Mucosa of rectum (tissue), 2 donors: ENCODE results near the gene ZNF93.
"Not testable (repeated sequence)": the region's sequence is repeated elsewhere in the genome, so short reads cannot be mapped to it uniquely, and the experiment has no call there.

Experiments
- H3K27ac ChIP-seq, 2 donors: one replicate each; pipeline ENCODE4 v1.7.0; 2013; ENCODE audit warnings: inconsistent platforms in 2 of 2, low read depth in 2 of 2, low read length in 2 of 2
- H3K27me3 ChIP-seq, 2 donors: one replicate each; pipeline ENCODE4 v1.7.0; 2013; ENCODE audit warnings: low read length in 2 of 2; ENCODE audit not compliant: control insufficient read depth in 2 of 2, insufficient read depth in 2 of 2
- H3K36me3 ChIP-seq, 2 donors: one replicate each; pipeline ENCODE4 v1.7.0; 2013; ENCODE audit warnings: low read length in 2 of 2; ENCODE audit not compliant: control insufficient read depth in 2 of 2, insufficient read depth in 2 of 2
- H3K4me1 ChIP-seq, 2 donors: one replicate each; pipeline ENCODE4 v1.7.0; 2013; ENCODE audit warnings: low read length in 2 of 2, mild to moderate bottlenecking in 1 of 2; ENCODE audit not compliant: control insufficient read depth in 2 of 2, insufficient read depth in 2 of 2
- H3K4me3 ChIP-seq, 2 donors: one replicate each; pipeline ENCODE4 v1.7.0; 2013; ENCODE audit warnings: low read length in 2 of 2
- H3K9ac ChIP-seq, 2 donors: one replicate each; pipeline ENCODE4 v1.7.0; 2013; ENCODE audit warnings: low read length in 2 of 2, low read depth in 1 of 2, mild to moderate bottlenecking in 1 of 2
- H3K9me3 ChIP-seq, 2 donors: one replicate each; pipeline ENCODE4 v1.7.0; 2013; ENCODE audit warnings: low read length in 2 of 2; ENCODE audit not compliant: control insufficient read depth in 2 of 2
- donor health status: healthy.
- donor health status: Normal muscosa, but diverticular disease.

ZNF93 gene

GRCh38 chr19:19959151-19959799 is 58.5 kb downstream of the ZNF93 start:
- H3K4me3 ChIP-seq, H3K9ac ChIP-seq, H3K4me1 ChIP-seq, H3K27ac ChIP-seq, H3K27me3 ChIP-seq, H3K9me3 ChIP-seq, H3K36me3 ChIP-seq: not testable (repeated sequence)

- no peak overlapping the region for H3K9ac ChIP-seq
- H3K4me1 ChIP-seq, result no peaks in the 10 kb centered on the region
- H3K36me3 ChIP-seq, result no peaks in the 10 kb centered on the region
- H3K27me3 ChIP-seq, result no peaks in the 10 kb centered on the region
- no peak overlapping the region for H3K4me3 ChIP-seq
- peaks cover 3 to 8% of the 10 kb centered on the region in 2 donors for H3K9me3 ChIP-seq
- no peak overlapping the region for H3K27ac ChIP-seq
Observed at GRCh38 chr19:19964416-19964815, 63.7 kb downstream of the ZNF93 start.

GRCh38 chr19:19966126-19966525 is 65.4 kb downstream of the ZNF93 start:
- H3K27ac ChIP-seq, result not testable (repeated sequence)
- peaks cover 3 to 11% of the 10 kb centered on the region in 2 donors for H3K9me3 ChIP-seq

GRCh38 chr19:19966862-19967261 is 66.1 kb downstream of the ZNF93 start:
- Histone ChIP-seq H3K9me3 (peaks cover 3 to 11% of the 10 kb centered on the region in 2 donors), H3K4me3 (no peak overlapping the region)

More at GRCh38 chr19:19966126-19966525, 65.4 kb downstream of the ZNF93 start:
- not testable (repeated sequence) for H3K27me3 ChIP-seq, H3K9ac ChIP-seq, H3K4me1 ChIP-seq, H3K36me3 ChIP-seq, H3K4me3 ChIP-seq

More at GRCh38 chr19:19966862-19967261, 66.1 kb downstream of the ZNF93 start:
- H3K9ac ChIP-seq, result no peak overlapping the region
- no peak overlapping the region for H3K27ac ChIP-seq
- H3K4me1 ChIP-seq, result no peaks in the 10 kb centered on the region
- H3K36me3 ChIP-seq, result no peaks in the 10 kb centered on the region
- no peaks in the 10 kb centered on the region for H3K27me3 ChIP-seq
